ENCODE results near the gene PTGES2. TPM values are rescaled to one million over a fixed set of nuclear protein-coding genes. Genes with fewer than 3 reads are reported as not detected.
A peak's percentile ranks its signal among the peaks of the same experiment; 100 is the strongest.

Gene PTGES2
- total RNA-seq, 1 experiment from 2014 or later = 76.8 TPM

GRCh38 chr9:128160603-128160987, 33.1 kb upstream of the PTGES2 start:
- H3K36me3 ChIP-seq (ENCODE audit: control insufficient read depth, insufficient read depth, low read length) = no peaks in the 10 kb centered on the region; the same call in 1 of the 2 replicates
- intact Hi-C loops (cut with micrococcal nuclease; ENCODE audit: unreplicated experiment) = no loop called here
- no TSS peak for BruUV-seq (replicated peaks)
- TF ChIP-seq SIN3A (IDR thresholded peaks at IDR 0.05; ENCODE audit: borderline replicate concordance, insufficient read depth, low read depth, low read length) (0 out of 2 replicates have a peak, but pooled peaks have one; percentile 18), POLR2AphosphoS5 (IDR thresholded peaks at IDR 0.05; ENCODE audit: low read depth, low read length) (no peak)
- H3K4me1 ChIP-seq (ENCODE audit: control insufficient read depth, insufficient read depth, low read length) = 0 out of 2 replicates have a peak, but pooled peaks cover 7% of the 10 kb centered on the region
- no peak for DNase-seq (ENCODE audit: low read depth, low spot score)
- peak overlapping the region; percentile 81 for H3K27ac ChIP-seq (ENCODE audit: low read length)
- POLR2A ChIA-PET = no interaction called here
- in situ Hi-C loops (cut with HindIII; ENCODE audit: low pct_unique_long_range_greater_than_20kb, low sequenced_read_pairs) = no loop called here
- H3K9me3 ChIP-seq (ENCODE audit: control insufficient read depth, insufficient read depth, low read depth, low read length) = no peaks in the 10 kb centered on the region
- no peaks in the 10 kb centered on the region for H3K27me3 ChIP-seq (ENCODE audit: control insufficient read depth, insufficient read depth, low read length)
- CTCF ChIA-PET = interaction anchor here (0.6 kb wide), 1 partner anchor 36 kb away, joined by 3 read pairs; no protein-coding TSS in a partner anchor
- no peak; the same call in 1 of the 2 replicates for ATAC-seq
- peak overlapping the region; percentile 77 for H3K4me3 ChIP-seq (ENCODE audit: low read depth in 2 of 2, low read length in 2 of 2)

GRCh38 chr9:128159784-128160602, 32.5 kb upstream of the PTGES2 start, which contains the start of gene BBLN:
BBLN (plus strand) TSS chr9:128160265; CDS start chr9:128160408, 143 bp downstream.
- Histone ChIP-seq H3K36me3 (ENCODE audit: control insufficient read depth, insufficient read depth, low read length) (no peaks in the 10 kb centered on the region; the same call in 1 of the 2 replicates), H3K27me3 (ENCODE audit: control insufficient read depth, insufficient read depth, low read length) (no peaks in the 10 kb centered on the region), H3K9me3 (ENCODE audit: control insufficient read depth, insufficient read depth, low read depth, low read length) (no peaks in the 10 kb centered on the region), H3K4me3 (ENCODE audit: low read depth in 2 of 2, low read length in 2 of 2) (peak within 1 kb of the TSS; percentile 77), H3K4me1 (ENCODE audit: control insufficient read depth, insufficient read depth, low read length) (0 out of 2 replicates have a peak, but pooled peaks cover 7% of the 10 kb centered on the region), H3K27ac (ENCODE audit: low read length) (peak within 1 kb of the TSS; percentile 81)
- CTCF ChIA-PET = interaction anchor here (0.6 kb wide), 1 partner anchor 35 kb away, joined by 3 read pairs; no protein-coding TSS in a partner anchor
- no TSS peak for BruUV-seq (replicated peaks)
- TF ChIP-seq SIN3A (IDR thresholded peaks at IDR 0.05; ENCODE audit: borderline replicate concordance, insufficient read depth, low read depth, low read length) (0 out of 2 replicates have a peak, but pooled peaks have one; percentile 39), TCF7L2 (IDR thresholded peaks at IDR 0.05; ENCODE audit: low read depth, low read length) (no peak), CTCF (IDR thresholded peaks at IDR 0.05) (no peak), POLR2AphosphoS5 (IDR thresholded peaks at IDR 0.05; ENCODE audit: low read depth, low read length) (peak; percentile 66)
- POLR2A ChIA-PET = no interaction called here
- intact Hi-C loops (cut with micrococcal nuclease; ENCODE audit: unreplicated experiment) = no loop called here
- DNase-seq (ENCODE audit: low read depth, low spot score) (peak; percentile 32), ATAC-seq (peak; percentile 92)
- in situ Hi-C loops (cut with HindIII; ENCODE audit: low pct_unique_long_range_greater_than_20kb, low sequenced_read_pairs) = no loop called here

GRCh38 chr9:128159522-128159783, 31.9 kb upstream of the PTGES2 start:
- ATAC-seq = peak; percentile 29; the same call in 1 of the 2 replicates
- H3K9me3 ChIP-seq (ENCODE audit: control insufficient read depth, insufficient read depth, low read depth, low read length) = no peaks in the 10 kb centered on the region
- no TSS peak for BruUV-seq (replicated peaks)
- POLR2A ChIA-PET = no interaction called here
- no peak for TF ChIP-seq TCF7L2 (IDR thresholded peaks at IDR 0.05; ENCODE audit: low read depth, low read length)
- no peak for TF ChIP-seq SIN3A (IDR thresholded peaks at IDR 0.05; ENCODE audit: borderline replicate concordance, insufficient read depth, low read depth, low read length)
- TF ChIP-seq POLR2AphosphoS5 (IDR thresholded peaks at IDR 0.05; ENCODE audit: low read depth, low read length) = no peak
- no peak for TF ChIP-seq REST (IDR thresholded peaks at IDR 0.05; ENCODE audit: insufficient read depth in 1 of 2, low read depth in 2 of 2, low read length in 1 of 2)
- no peak for TF ChIP-seq CTCF (IDR thresholded peaks at IDR 0.05)
- intact Hi-C loops (cut with micrococcal nuclease; ENCODE audit: unreplicated experiment) (no loop called here), in situ Hi-C loops (cut with HindIII; ENCODE audit: low pct_unique_long_range_greater_than_20kb, low sequenced_read_pairs) (no loop called here)
- CTCF ChIA-PET = no interaction called here
- peak overlapping the region; percentile 46 to 62 for H3K4me3 ChIP-seq (ENCODE audit: low read depth in 2 of 2, low read length in 2 of 2)
- H3K27ac ChIP-seq (ENCODE audit: low read length) = peak overlapping the region; percentile 72
- H3K4me1 ChIP-seq (ENCODE audit: control insufficient read depth, insufficient read depth, low read length) = 0 out of 2 replicates have a peak, but pooled peaks cover 7% of the 10 kb centered on the region
- H3K36me3 ChIP-seq (ENCODE audit: control insufficient read depth, insufficient read depth, low read length) = no peaks in the 10 kb centered on the region; the same call in 1 of the 2 replicates
- H3K27me3 ChIP-seq (ENCODE audit: control insufficient read depth, insufficient read depth, low read length) = no peaks in the 10 kb centered on the region
- DNase-seq (ENCODE audit: low read depth, low spot score) = no peak
